ENCODE data around the gene ERGIC3.
"Not testable (repeated sequence)": the region's sequence is repeated elsewhere in the genome, so short reads cannot be mapped to it uniquely, and the experiment has no call there.

The ERGIC3 gene

DNA sequence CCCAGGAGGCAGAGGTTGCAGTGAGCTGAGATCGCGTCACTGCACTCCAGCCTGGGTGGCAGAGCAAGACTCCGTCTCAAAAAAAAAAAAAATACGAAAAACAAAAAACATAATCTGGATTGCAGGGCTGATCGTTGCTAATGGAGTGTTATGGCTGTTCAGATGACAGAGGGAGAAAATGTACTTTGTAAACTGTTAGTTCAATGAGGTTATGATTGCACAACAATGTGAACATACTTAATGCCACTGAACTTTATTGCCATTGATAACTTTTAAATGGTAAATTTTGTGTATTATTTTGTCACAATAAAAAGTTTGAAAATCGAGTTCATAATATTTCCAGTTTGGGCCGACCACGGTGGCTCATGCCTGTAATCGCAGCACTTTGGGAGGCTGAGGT lies 22.9 kb upstream of the ERGIC3 start:
- no peak for DNase-seq

GRCh38 chr20:35523298-35523888 lies 18.5 kb upstream of the ERGIC3 start:
- no peak for DNase-seq

DNA sequence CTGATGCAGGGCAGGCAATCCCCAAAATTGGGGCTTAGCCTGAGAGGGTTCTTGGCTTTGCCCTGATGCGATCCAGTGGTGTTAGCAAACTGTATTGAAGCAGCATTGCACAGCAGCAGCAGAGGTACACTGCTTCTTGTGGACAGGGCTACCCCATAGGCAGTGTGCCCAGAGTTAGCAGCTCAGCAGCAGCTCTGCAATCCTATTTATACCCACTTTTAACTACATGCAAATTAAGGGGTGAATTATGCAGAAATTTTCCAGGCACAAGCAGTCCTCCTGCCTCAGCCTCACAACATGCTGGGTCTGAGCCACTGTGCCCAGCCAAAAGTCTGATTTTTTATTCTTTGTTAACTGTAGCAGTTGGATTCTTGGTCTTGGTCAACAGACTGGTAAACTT lies 16.2 kb upstream of the ERGIC3 start:
- DNase-seq = no peak

GRCh38 chr20:35527122-35527769 lies 14.6 kb upstream of the ERGIC3 start:
- no peak for DNase-seq

- no peak for DNase-seq
Observed at GRCh38 chr20:35529552-35529951, 12.3 kb upstream of the ERGIC3 start, which contains the start of gene C20orf173. Gene C20orf173 (minus strand): TSS chr20:35529652. CDS start chr20:35529373, 279 bp downstream.

DNA sequence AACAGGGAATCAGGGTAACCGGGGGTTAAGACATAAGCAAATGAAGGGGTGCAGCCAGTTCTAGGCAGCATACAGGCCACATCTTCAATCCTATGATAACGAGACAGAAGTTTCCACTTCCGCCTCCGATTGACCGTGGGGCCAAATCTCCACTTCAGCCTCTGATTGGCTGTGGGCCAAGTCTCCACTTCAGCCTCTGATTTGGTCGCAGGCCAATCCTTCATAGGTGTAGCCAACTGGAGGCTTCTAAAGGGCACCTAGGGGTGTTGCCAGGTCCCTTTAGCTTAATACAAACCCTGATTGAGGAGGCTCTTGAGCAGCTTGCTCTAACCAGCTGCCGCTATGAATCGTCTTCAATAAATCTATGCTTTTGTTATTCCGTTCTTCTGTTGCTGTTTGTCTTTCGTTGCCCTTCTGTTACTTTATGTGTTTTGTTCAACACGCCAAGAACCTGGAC lies 2.1 kb upstream of the ERGIC3 start:
- no peak for DNase-seq

GRCh38 chr20:35541118-35541782 lies 628 bp upstream of the ERGIC3 start:
- no peak for DNase-seq

- DNase-seq = no peak
Observed at GRCh38 chr20:35542990-35543389, 1.1 kb downstream of the ERGIC3 start.

- DNase-seq = no peak
Observed at GRCh38 chr20:35544436-35544835, 2.6 kb downstream of the ERGIC3 start.

DNA sequence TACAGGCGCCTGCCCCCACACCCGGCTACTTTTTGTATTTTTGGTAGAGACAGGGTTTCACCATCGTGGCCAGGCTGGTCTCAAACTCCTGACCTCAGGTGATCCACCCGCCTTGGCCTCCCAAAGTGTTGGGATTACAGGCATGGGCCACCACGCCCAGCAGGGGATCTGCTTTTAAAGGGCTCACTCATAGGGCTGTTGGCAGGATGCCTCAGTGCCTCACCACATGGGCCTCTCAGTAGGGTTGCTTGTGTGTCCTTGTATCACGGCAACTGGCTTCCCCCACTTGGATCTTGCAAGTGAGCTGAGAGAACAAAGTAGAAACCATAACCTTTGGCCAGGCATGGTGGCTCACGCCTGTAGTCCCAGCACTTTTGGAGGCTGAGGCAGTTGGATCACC lies 3.1 kb downstream of the ERGIC3 start:
- not testable (repeated sequence) for DNase-seq

DNA sequence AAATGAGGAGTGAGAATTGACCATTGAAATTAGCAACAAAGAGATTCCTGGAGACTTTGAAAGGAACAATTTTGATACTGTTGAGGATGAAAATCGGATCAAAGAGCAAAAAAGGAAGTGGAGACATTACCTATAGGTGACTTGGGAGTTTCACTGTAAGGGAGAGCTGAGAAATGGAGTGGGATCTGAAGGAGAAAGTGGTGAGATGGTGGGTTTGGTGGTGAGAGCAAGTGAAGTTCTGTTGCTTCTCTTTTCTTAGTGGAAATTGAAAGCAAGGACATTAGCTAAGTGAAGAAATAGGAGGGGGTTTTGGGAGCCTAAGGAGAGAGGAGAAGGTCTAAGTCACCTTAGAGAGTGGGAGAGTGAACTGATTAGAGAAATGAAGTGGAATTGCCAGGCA lies 4.2 kb downstream of the ERGIC3 start:
- DNase-seq = no peak

DNA sequence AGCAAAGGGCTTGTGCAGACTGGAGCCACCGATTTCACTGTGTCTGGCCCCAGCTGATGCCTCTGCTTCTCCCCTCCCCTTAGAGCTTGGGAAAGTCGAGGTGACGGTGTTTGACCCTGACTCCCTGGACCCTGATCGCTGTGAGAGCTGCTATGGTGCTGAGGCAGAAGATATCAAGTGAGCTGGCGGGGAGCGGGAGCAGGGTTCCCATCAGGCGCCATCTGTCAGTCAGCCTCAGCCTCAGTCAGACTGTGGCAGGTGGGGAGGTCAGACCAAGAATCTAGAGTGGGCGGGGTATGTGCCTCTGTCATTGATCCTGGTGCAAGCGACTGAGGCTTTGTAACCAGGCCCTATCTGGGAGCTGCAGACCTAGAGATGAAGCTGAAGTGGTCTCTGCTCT lies 5.5 kb downstream of the ERGIC3 start:
- no peak for DNase-seq

GRCh38 chr20:35551503-35551902 lies 9.6 kb downstream of the ERGIC3 start:
- DNase-seq = no peak

- no peak for DNase-seq
Observed at GRCh38 chr20:35552914-35553313, 11.0 kb downstream of the ERGIC3 start.

- DNase-seq = not testable (repeated sequence)
Observed at GRCh38 chr20:35555461-35555860, 13.6 kb downstream of the ERGIC3 start.

- no peak for DNase-seq
Observed at GRCh38 chr20:35555951-35556645, 14.2 kb downstream of the ERGIC3 start.

DNA sequence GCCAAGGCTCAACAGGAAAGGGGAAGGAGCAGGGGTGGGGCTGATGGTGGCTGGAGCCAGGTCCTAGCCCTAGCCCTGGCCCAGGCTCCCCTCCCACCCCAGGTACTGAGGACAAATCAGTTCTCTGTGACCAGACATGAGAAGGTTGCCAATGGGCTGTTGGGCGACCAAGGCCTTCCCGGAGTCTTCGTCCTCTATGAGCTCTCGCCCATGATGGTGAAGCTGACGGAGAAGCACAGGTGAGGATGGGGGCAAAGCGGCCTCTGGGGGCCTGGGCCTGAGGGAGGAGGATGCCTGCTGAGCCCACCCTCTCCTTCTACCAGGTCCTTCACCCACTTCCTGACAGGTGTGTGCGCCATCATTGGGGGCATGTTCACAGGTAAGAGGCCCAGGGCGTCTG lies 15.0 kb downstream of the ERGIC3 start:
- no peak for DNase-seq

GRCh38 chr20:35558451-35558850 lies 16.6 kb downstream of the ERGIC3 start:
- no peak for DNase-seq

DNA sequence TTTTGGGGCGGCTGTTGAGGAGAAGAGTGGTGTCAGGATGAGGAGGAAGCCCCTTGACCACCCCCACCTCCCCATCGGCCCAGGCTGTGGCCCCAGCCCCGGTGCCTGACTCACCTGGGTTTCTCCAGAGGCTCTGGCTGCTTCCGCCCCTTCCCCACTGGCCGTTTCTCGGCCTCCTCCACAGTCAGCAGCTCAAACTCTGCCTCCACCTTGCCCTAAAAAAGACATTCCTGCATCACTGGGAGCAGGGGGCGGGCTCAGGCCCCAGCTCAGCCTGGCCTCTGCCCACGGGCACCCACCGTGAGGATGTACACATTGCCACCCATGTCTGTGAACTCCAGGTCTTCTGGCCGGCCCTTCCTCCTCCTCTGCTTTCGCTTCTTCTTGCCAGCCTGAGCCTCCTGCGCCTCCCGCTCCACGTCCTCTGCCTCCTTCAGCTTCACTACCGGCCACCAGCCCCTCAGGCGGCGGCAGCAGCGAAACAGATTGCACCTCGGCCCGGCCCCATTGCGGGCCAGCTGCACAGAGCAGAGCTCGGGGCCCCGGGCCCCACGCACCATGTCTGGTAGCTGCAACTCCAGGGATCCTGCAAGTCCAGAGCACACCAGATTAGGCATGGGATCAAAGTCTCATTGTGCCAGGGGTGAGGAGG lies 17.3 kb downstream of the ERGIC3 start:
- no peak for DNase-seq

DNA sequence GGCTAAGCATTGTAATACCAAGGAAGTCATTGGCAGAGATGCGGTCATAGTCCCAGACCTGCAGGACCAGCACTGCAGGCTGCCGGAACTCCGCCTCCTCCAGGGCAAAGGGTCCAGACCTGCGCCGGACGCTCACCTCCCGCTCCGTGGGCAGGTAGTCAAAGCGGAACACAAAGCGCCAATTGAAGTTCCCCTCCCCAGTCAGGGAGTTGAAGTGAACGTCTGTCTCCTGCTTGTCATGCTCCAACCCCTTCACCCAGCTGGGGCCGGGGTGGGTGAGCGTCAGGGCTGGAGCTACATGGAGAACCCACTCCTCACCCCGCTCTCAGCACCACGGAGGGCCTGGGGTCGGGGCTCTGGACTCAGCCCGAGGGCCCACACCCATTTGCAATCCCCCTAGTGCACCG lies 18.2 kb downstream of the ERGIC3 start:
- no peak for DNase-seq

DNA sequence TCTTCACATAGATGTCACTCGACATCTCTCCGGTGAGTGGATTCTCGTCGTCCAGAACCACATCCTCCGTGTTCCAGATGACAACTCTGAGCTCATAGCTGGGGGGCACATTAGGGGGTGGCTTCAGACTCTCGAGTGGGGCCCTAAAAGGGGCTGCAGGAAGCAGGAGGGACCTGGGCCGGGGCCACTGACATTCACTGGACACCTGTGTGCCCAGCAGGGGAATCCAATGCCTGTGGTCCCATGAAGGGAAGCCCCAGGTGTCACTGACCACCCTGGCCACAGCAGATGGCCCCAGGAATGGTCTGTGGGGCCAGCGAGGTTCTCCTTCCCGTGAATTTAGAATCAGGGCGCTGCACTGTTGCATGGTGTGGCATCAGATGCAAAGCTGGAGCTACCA lies 18.7 kb downstream of the ERGIC3 start:
- no peak for DNase-seq

DNA sequence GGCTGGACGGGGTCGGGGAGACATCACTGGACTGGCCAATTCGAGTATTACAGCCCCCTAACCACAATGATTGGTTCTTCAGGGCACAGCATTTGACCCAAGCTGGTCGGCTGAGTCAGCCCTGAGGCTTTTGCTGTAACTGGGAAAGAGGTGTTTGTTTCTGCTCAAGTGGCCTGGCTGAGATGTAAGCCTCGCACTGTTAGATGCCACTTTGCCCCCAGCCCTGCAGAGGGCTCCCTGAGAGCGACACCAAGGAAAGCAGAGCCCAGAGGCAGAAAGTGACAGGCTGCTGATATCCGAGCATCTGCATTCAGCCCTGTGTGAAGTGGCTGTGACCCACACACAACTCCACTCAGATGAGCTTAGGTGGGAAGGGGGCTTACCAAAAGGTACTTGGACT lies 19.4 kb downstream of the ERGIC3 start:
- no peak for DNase-seq

DNA sequence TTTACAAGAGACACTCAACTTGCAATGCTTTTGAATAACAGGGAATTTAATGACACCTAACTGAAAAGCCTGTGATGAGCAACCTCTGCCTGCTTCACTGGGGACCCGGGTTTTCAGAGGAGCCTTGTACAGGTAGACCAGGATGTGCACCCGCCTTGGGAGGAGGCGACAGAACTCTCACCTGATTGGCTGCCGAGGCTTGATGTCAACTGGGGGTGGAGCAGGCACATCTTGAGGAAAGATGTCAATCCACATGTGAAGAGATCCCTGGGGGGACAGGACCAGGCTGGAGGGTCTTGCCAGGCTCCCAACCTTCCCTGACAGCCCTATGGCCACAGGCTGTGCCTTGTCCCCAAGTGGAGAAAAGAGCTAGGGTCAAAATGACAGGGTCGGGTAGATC lies 19.8 kb downstream of the ERGIC3 start:
- no peak for DNase-seq

Data from right forelimb (tissue), 1 donor.